Measurements from ENCODE around the gene CD72. TPM values are rescaled to one million over a fixed set of nuclear protein-coding genes. Genes with fewer than 3 reads are reported as not detected.

Gene CD72
- total RNA-seq, 6 experiments from 2014 or later: 0.37 to 0.87 (median 0.49) TPM

DNA sequence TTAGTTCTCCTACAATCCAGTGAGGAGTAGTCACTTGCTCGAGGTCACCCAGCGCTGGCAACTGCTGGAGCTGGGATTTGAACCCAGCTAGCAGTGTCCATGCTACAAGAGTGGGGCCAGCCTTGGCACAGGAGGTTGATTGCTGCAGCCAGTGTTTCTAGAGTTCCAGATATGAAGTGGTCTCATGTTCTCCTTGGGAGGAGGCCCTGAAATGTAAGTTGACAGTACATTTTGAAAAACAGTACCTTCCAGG lies 40.7 kb upstream of the CD72 start:
- peak overlapping the region; percentile 90 for H3K4me3 Mint-ChIP-seq
- peaks cover 4% of the 10 kb centered on the region for H3K9me3 Mint-ChIP-seq
- peaks cover 17% of the 10 kb centered on the region; the same call in 1 of the 2 replicates for H3K36me3 Mint-ChIP-seq (ENCODE audit: low read depth)
- peaks cover 67% of the 10 kb centered on the region for H3K4me1 Mint-ChIP-seq (ENCODE audit: low read depth)
- peak; percentile 67 for DNase-seq
- peaks cover 6% of the 10 kb centered on the region for H3K27me3 Mint-ChIP-seq (ENCODE audit: insufficient read depth)
- H3K27ac Mint-ChIP-seq: peak overlapping the region; percentile 99
- TF ChIP-seq CTCF (IDR thresholded peaks at IDR 0.05): no peak

GRCh38 chr9:35658137-35658967 lies 40.1 kb upstream of the CD72 start, which contains the start of gene CCDC107:
CCDC107 (plus strand) TSS chr9:35658292; CDS start chr9:35658380, 88 bp downstream.
- H3K9me3 Mint-ChIP-seq: peaks cover 4% of the 10 kb centered on the region
- TF ChIP-seq CTCF (IDR thresholded peaks at IDR 0.05): peak; percentile 88
- peak within 1 kb of the TSS; percentile 90 for H3K4me3 Mint-ChIP-seq
- DNase-seq: peak; percentile 69
- peak within 1 kb of the TSS; percentile 99 for H3K27ac Mint-ChIP-seq
- H3K36me3 Mint-ChIP-seq (ENCODE audit: low read depth): peaks cover 17% of the 10 kb centered on the region; the same call in 1 of the 2 replicates
- H3K4me1 Mint-ChIP-seq (ENCODE audit: low read depth): peaks cover 61% of the 10 kb centered on the region
- H3K27me3 Mint-ChIP-seq (ENCODE audit: insufficient read depth): peaks cover 6% of the 10 kb centered on the region

- TF ChIP-seq CTCF (IDR thresholded peaks at IDR 0.05): peak; percentile 64
- peaks cover 17% of the 10 kb centered on the region; the same call in 1 of the 2 replicates for H3K36me3 Mint-ChIP-seq (ENCODE audit: low read depth)
- DNase-seq: peak; percentile 100
- peaks cover 6% of the 10 kb centered on the region for H3K27me3 Mint-ChIP-seq (ENCODE audit: insufficient read depth)
- peaks cover 54% of the 10 kb centered on the region for H3K4me1 Mint-ChIP-seq (ENCODE audit: low read depth)
- peak within 1 kb of the TSS; percentile 90 for H3K4me3 Mint-ChIP-seq
- peaks cover 4% of the 10 kb centered on the region for H3K9me3 Mint-ChIP-seq
- peak within 1 kb of the TSS; percentile 99 for H3K27ac Mint-ChIP-seq
Observed at GRCh38 chr9:35657546-35658136, 39.4 kb upstream of the CD72 start, which contains the start of gene RMRP. RMRP (minus strand) TSS chr9:35658019.

DNA sequence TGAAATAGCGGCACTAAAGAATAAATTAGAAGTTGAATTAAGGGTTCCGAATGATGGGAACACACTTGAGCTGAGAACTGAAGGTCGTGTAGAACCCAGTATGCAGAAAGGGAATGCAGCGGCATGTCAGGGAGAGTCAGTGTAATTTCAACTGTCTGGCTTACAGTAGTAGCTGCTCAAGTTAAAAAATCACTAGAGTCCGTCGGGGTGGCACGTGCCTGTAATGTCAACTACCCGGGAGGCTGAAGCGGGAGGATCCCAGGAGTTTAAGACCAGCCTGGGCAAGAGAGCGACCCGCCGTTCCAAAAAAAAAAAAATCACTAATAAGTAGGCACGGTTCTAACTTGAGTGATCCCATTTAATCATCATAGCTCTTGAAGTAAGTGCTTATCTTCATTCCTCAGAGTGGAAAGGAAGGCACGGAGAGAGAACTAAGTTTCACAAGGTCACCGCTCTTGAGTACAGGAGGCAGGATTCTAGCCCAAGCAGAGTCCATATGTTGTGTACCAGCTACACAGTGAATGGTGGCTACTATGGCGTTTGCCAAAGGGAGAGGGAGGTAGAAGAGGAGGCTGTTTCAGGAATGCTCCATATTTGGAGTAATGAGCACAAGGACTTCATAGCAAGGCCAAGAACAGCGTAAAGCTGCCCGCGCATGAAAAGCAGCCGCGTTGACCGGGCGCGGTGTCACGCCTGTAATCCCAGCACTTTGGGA lies 38.8 kb upstream of the CD72 start:
- Mint-ChIP-seq H3K4me1 (ENCODE audit: low read depth) (peaks cover 51% of the 10 kb centered on the region), H3K4me3 (peak overlapping the region; percentile 90), H3K36me3 (ENCODE audit: low read depth) (peaks cover 16% of the 10 kb centered on the region; the same call in 1 of the 2 replicates), H3K27ac (peak overlapping the region; percentile 99), H3K9me3 (peaks cover 4% of the 10 kb centered on the region), H3K27me3 (ENCODE audit: insufficient read depth) (peaks cover 6% of the 10 kb centered on the region)
- TF ChIP-seq CTCF (IDR thresholded peaks at IDR 0.05): no peak
- DNase-seq: no peak

GRCh38 chr9:35656348-35656747 lies 38.1 kb upstream of the CD72 start:
- peaks cover 6% of the 10 kb centered on the region for H3K27me3 Mint-ChIP-seq (ENCODE audit: insufficient read depth)
- peaks cover 4% of the 10 kb centered on the region for H3K9me3 Mint-ChIP-seq
- peaks cover 51% of the 10 kb centered on the region for H3K4me1 Mint-ChIP-seq (ENCODE audit: low read depth)

More at GRCh38 chr9:35656348-35656747, 38.1 kb upstream of the CD72 start:
- Mint-ChIP-seq H3K36me3 (ENCODE audit: low read depth) (peaks cover 12% of the 10 kb centered on the region; the same call in 1 of the 2 replicates), H3K4me3 (no peak overlapping the region), H3K27ac (no peak overlapping the region)
- TF ChIP-seq CTCF (IDR thresholded peaks at IDR 0.05): no peak
- DNase-seq: no peak
